Endothelial cell of umbilical vein (primary cell): ENCODE results near the gene ANGPTL4. TPM values are rescaled to one million over a fixed set of nuclear protein-coding genes. Genes with fewer than 3 reads are reported as not detected.

ENCODE experiments used
- BruUV-seq: library from RNA; stranded (reverse); fragments of 400-500 nt; replicated peaks from 2 replicates; lab custom pipeline; 2021; lab: Mats Ljungman, UMichigan
- CTCF ChIA-PET: fragments of 300-600, 350-600 bp; sonication (Branson Sonifier 250); formaldehyde crosslinking; loops from one replicate; lab custom pipeline; 2021; ENCODE audit warnings: antibody characterized with exemption, inconsistent platforms; lab: Charles Lee
- POLR2A ChIA-PET: fragments of 300-600, 350-600 bp; sonication (Branson Sonifier 250); formaldehyde crosslinking; loops from one replicate; lab custom pipeline; 2021; ENCODE audit warnings: antibody characterized with exemption, inconsistent platforms; lab: Charles Lee
- DNase-seq: peaks from one replicate; pipeline ENCODE4 v3.0.0-alpha.2; 2011; ENCODE audit warnings: low read depth, low spot score
- FAIRE-seq: peaks from 2 replicates; lab custom pipeline; 2011; peaks lifted over from hg19 to GRCh38; lab: Jason Lieb, UNC
- H2AFZ ChIP-seq: 2 replicates; pipeline ENCODE4 v1.6.0; 2012; ENCODE audit warnings: low read depth, low read length, control low read depth, inconsistent platforms
- H3K27ac ChIP-seq: 2 replicates; pipeline ENCODE4 v1.5.1; 2011; ENCODE audit warnings: low read depth, mild to moderate bottlenecking, control low read depth, low read length, moderate library complexity; ENCODE audit not compliant: insufficient read depth
- H3K27me3 ChIP-seq, 2 experiments: 2 replicates each; pipeline versions ENCODE4 v1.6.0 to v1.6.1; 2011; ENCODE audit warnings: low read length in 2 of 2, mixed read lengths in 1 of 2; ENCODE audit not compliant: control insufficient read depth in 2 of 2, insufficient read depth in 2 of 2
- H3K36me3 ChIP-seq, 2 experiments: 2 replicates in 1 of 2; 3 replicates in 1 of 2; pipeline ENCODE4 v1.5.1; 2011; ENCODE audit warnings: low read length in 2 of 2, mild to moderate bottlenecking in 1 of 2, moderate library complexity in 1 of 2; ENCODE audit not compliant: control insufficient read depth in 2 of 2, insufficient read depth in 2 of 2; ENCODE audit errors: extremely low read depth in 1 of 2
- H3K4me1 ChIP-seq: 3 replicates; pipeline ENCODE4 v1.5.1; 2011; ENCODE audit warnings: mild to moderate bottlenecking, low read length; ENCODE audit not compliant: control insufficient read depth, insufficient read depth; ENCODE audit errors: extremely low read depth
- H3K4me2 ChIP-seq: 2 replicates; pipeline ENCODE4 v1.6.1; 2011; ENCODE audit warnings: low read length, control low read depth, mixed read lengths; ENCODE audit not compliant: insufficient read depth
- H3K4me3 ChIP-seq, 3 experiments: fragments of 200-600 bp in 1 of 3; sonication (generic), shearing (Covaris generic) in 1 of 3; replicated peaks in 1 of 3; 2 replicates each; pipeline ENCODE4 v1.5.1; 2011 to 2016; ENCODE audit warnings: control low read depth in 3 of 3, low read length in 3 of 3, mild to moderate bottlenecking in 2 of 3, inconsistent platforms in 1 of 3, low read depth in 1 of 3, moderate library complexity in 1 of 3; ENCODE audit not compliant: insufficient read depth in 1 of 3
- H3K79me2 ChIP-seq: 2 replicates; pipeline ENCODE4 v1.6.0; 2012; ENCODE audit warnings: low read length, inconsistent platforms; ENCODE audit not compliant: control insufficient read depth, insufficient read depth
- H3K9ac ChIP-seq: replicated peaks from 2 replicates; pipeline ENCODE3; 2011; ENCODE audit warnings: low read length, control low read depth; ENCODE audit not compliant: insufficient read depth; ENCODE audit errors: extremely low read depth
- H3K9me1 ChIP-seq: replicated peaks from 3 replicates; pipeline ENCODE4 v1.6.0; 2011; ENCODE audit warnings: mild to moderate bottlenecking, low read length; ENCODE audit not compliant: control insufficient read depth, insufficient read depth; ENCODE audit errors: extremely low read depth
- H3K9me3 ChIP-seq: replicated peaks from 2 replicates; pipeline ENCODE4 v1.5.1; 2012; ENCODE audit warnings: low read length, inconsistent platforms; ENCODE audit not compliant: control insufficient read depth, insufficient read depth
- H4K20me1 ChIP-seq: replicated peaks from 2 replicates; pipeline ENCODE3; 2011; ENCODE audit warnings: mild to moderate bottlenecking, low read length; ENCODE audit not compliant: control insufficient read depth, insufficient read depth; ENCODE audit errors: extremely low read depth
- CTCF ChIP-seq, 2 donors: IDR thresholded peaks; 1 replicate in 1 of 2; 2 replicates in 1 of 2; pipeline ENCODE4 v1.5.1; 2011; ENCODE audit warnings: low read length in 2 of 2, mild to moderate bottlenecking in 2 of 2, moderate library complexity in 2 of 2, control low read depth in 1 of 2, inconsistent platforms in 1 of 2, low read depth in 1 of 2; ENCODE audit not compliant: insufficient read depth in 1 of 2; ENCODE audit errors: extremely low read depth in 1 of 2
- EZH2 ChIP-seq: IDR thresholded peaks from 2 replicates; pipeline ENCODE4 v1.6.1; 2012; ENCODE audit warnings: borderline replicate concordance, low read depth, mild to moderate bottlenecking, moderate library complexity, low read length, inconsistent platforms; ENCODE audit not compliant: severe bottlenecking
- FOS ChIP-seq: IDR thresholded peaks from 2 replicates; pipeline ENCODE4 v1.6.1; 2011; ENCODE audit warnings: mild to moderate bottlenecking, low read length, moderate library complexity, borderline replicate concordance; ENCODE audit not compliant: insufficient read depth
- GATA2 ChIP-seq: IDR thresholded peaks from 2 replicates; pipeline ENCODE4 v1.7.0; 2011; ENCODE audit warnings: low read depth, mild to moderate bottlenecking, moderate library complexity, mixed read lengths, low read length; ENCODE audit not compliant: insufficient read length, insufficient read depth
- JUN ChIP-seq: IDR thresholded peaks from 2 replicates; pipeline ENCODE4 v1.6.1; 2011; ENCODE audit warnings: borderline replicate concordance, low read depth; ENCODE audit not compliant: insufficient read length, insufficient read depth
- MAX ChIP-seq: IDR thresholded peaks from 2 replicates; pipeline ENCODE4 v1.6.1; 2011; ENCODE audit not compliant: insufficient read depth, insufficient read length
- MYC ChIP-seq: IDR thresholded peaks from one replicate; pipeline ENCODE4 v1.6.1; 2011; ENCODE audit warnings: mild to moderate bottlenecking, low read depth, low read length
- POLR2A ChIP-seq: IDR thresholded peaks from 2 replicates; pipeline ENCODE4 v1.6.1; 2012; ENCODE audit warnings: low read depth, mild to moderate bottlenecking, control low read depth, low read length
- POLR2AphosphoS5 ChIP-seq: IDR thresholded peaks from 2 replicates; pipeline ENCODE4 v1.6.1; 2012; ENCODE audit warnings: low read depth, mild to moderate bottlenecking, control low read depth, low read length, moderate library complexity; ENCODE audit not compliant: insufficient read depth
- dilution Hi-C: fragments of 300-500 bp; cut with MboI; formaldehyde crosslinking; loops from one replicate; pipeline ENCODE4 v1.15.0; 2019; ENCODE audit warnings: low sequenced_read_pairs; ENCODE audit not compliant: extremely low pct_ligation_motif_present
- intact Hi-C: fragments of 100-400 bp; cut with micrococcal nuclease; formaldehyde crosslinking; loops from one replicate; pipeline ENCODE4 v1.10.0; 2022
- polyA plus RNA-seq, 4 experiments: library from polyadenylated mRNA; depleted of rRNA in 3 of 4; stranded (reverse) in 3 of 4; unstranded in 1 of 4; fragments of >200 nt; gene quantifications; 2 replicates each; pipeline versions ENCODE4 v1.2.1 to v1.2.3, GENCODE V29; 2011 to 2012; ENCODE audit warnings: missing spikeins in 1 of 4
- total RNA-seq: library from RNA; stranded (reverse); gene quantifications from 2 replicates; pipeline ENCODE4 v1.2.3, GENCODE V29; 2021

Gene ANGPTL4
- total and polyA plus RNA-seq, 2 donors (not counting 3 experiments of a cell fraction or from before 2014, with no cell fraction given): 3.9 to 14.1 TPM

- FAIRE-seq: no peak
- H3K36me3 ChIP-seq: peaks cover 3 to 9% of the 10 kb centered on the region in 2 experiments
These were observed 26.2 kb upstream of the ANGPTL4 start for GRCh38 chr19:8337728-8338127.

GRCh38 chr19:8338835-8339234 is 25.1 kb upstream of the ANGPTL4 start:
- no peak overlapping the region for H3K9ac ChIP-seq
- ChIA-PET CTCF (interaction anchor here (0.6 to 1.9 kb wide), 2 partner anchors 9 to 225 kb away, joined by 3 to 6 read pairs; no protein-coding TSS in a partner anchor), POLR2A (interaction anchor here (0.8 kb wide), 1 partner anchor 79 kb away, joined by 4 read pairs; no protein-coding TSS in a partner anchor)
- BruUV-seq: no TSS peak
- no peak for TF ChIP-seq CTCF (IDR thresholded peaks at IDR 0.05; ENCODE audit: extremely low read depth in 1 of 2, insufficient read depth in 1 of 2, low read depth in 1 of 2, low read length in 2 of 2)
- TF ChIP-seq JUN: no peak
- TF ChIP-seq POLR2AphosphoS5: no peak
- TF ChIP-seq GATA2: no peak
- no peak for TF ChIP-seq MYC
- TF ChIP-seq FOS: no peak
- no peak for TF ChIP-seq POLR2A
- TF ChIP-seq EZH2: no peak
- no peak for TF ChIP-seq MAX
- intact Hi-C loops (no loop called here), dilution Hi-C loops (no loop called here)
- H3K9me1 ChIP-seq: no peaks in the 10 kb centered on the region
- DNase-seq (no peak), FAIRE-seq (no peak)
- no peak overlapping the region for H3K4me3 ChIP-seq
- no peak overlapping the region for H3K27ac ChIP-seq
- H3K27me3 ChIP-seq: no peaks in the 10 kb centered on the region
- no peak overlapping the region for H2AFZ ChIP-seq
- H3K4me2 ChIP-seq: no peak overlapping the region
- peaks cover 32% of the 10 kb centered on the region for H3K4me1 ChIP-seq
- H3K36me3 ChIP-seq: peaks cover 1 to 6% of the 10 kb centered on the region in 2 experiments
- no peaks in the 10 kb centered on the region for H3K79me2 ChIP-seq
- no peaks in the 10 kb centered on the region for H3K9me3 ChIP-seq
- H4K20me1 ChIP-seq: no peaks in the 10 kb centered on the region

More at GRCh38 chr19:8337728-8338127, 26.2 kb upstream of the ANGPTL4 start:
- Histone ChIP-seq H3K4me3 (no peak overlapping the region), H3K27ac (no peak overlapping the region), H2AFZ (no peak overlapping the region), H4K20me1 (no peaks in the 10 kb centered on the region), H3K4me2 (no peak overlapping the region), H3K27me3 (no peaks in the 10 kb centered on the region), H3K9ac (no peak overlapping the region), H3K4me1 (peaks cover 27% of the 10 kb centered on the region), H3K9me1 (no peaks in the 10 kb centered on the region), H3K9me3 (no peaks in the 10 kb centered on the region), H3K79me2 (no peaks in the 10 kb centered on the region)
- ChIA-PET CTCF (interaction anchor here (0.8 to 1.9 kb wide), 2 partner anchors 10 kb away, joined by 5 to 6 read pairs; no protein-coding TSS in a partner anchor), POLR2A (no interaction called here)
- dilution Hi-C loops: no loop called here
- no peak for TF ChIP-seq POLR2AphosphoS5
- no peak for DNase-seq
- intact Hi-C loops: no loop called here
- BruUV-seq: no TSS peak
